Measurements from ENCODE around the gene CELF2. TPM values are rescaled to one million over a fixed set of nuclear protein-coding genes. Genes with fewer than 3 reads are reported as not detected.

Gene CELF2
- total RNA-seq, 1 experiment from 2014 or later = 28.7 TPM

GRCh38 chr10:11073410-11073809 is 55.7 kb downstream of the CELF2 start:
- H3K27ac Mint-ChIP-seq = no peak overlapping the region

More at GRCh38 chr10:11073410-11073809, 55.7 kb downstream of the CELF2 start:
- no peaks in the 10 kb centered on the region for H3K36me3 Mint-ChIP-seq (ENCODE audit: insufficient read depth in 1 of 3, low read depth in 3 of 3)
- Histone ChIP-seq H2BK5ac (ENCODE audit: insufficient read length, low read length) (no peak overlapping the region), H2BK15ac (ENCODE audit: low read depth, low read length) (no peak overlapping the region), H3K79me1 (ENCODE audit: insufficient read depth, low read depth, low read length, poor library complexity, severe bottlenecking) (no peaks in the 10 kb centered on the region), H2BK120ac (ENCODE audit: low read depth, low read length, poor library complexity, severe bottlenecking) (no peak overlapping the region), H2AK5ac (ENCODE audit: insufficient read length, low read length) (no peak overlapping the region), H4K8ac (replicated peaks; ENCODE audit: insufficient read length, low read depth, low read length) (no peak overlapping the region), H2BK20ac (ENCODE audit: low read depth, low read length, poor library complexity, severe bottlenecking) (no peak overlapping the region), H3K23me2 (ENCODE audit: insufficient read length, low read depth, low read length, poor library complexity, severe bottlenecking) (no peaks in the 10 kb centered on the region), H3K27me3 (ENCODE audit: insufficient read depth, low read length) (no peaks in the 10 kb centered on the region), H3K14ac (ENCODE audit: insufficient read depth, low read length) (no peak overlapping the region), H3K56ac (ENCODE audit: insufficient read length, low read depth, low read length) (no peak overlapping the region), H4K5ac (ENCODE audit: insufficient read length, low read depth, low read length) (no peak overlapping the region), H3K18ac (ENCODE audit: insufficient read length, low read depth, low read length) (no peak overlapping the region), H3T11ph (ENCODE audit: low read length) (no peak overlapping the region), H3K9me3 (ENCODE audit: control insufficient read depth, low read depth, low read length) (no peaks in the 10 kb centered on the region), H2AFZ (ENCODE audit: low read length) (no peak overlapping the region), H3K79me2 (ENCODE audit: insufficient read depth, low read length) (no peaks in the 10 kb centered on the region), H3K23ac (ENCODE audit: insufficient read length, low read depth, low read length) (no peak overlapping the region), H3K27ac (ENCODE audit: insufficient read length, low read depth, low read length) (no peak overlapping the region), H3K4ac (ENCODE audit: low read depth, low read length) (no peak overlapping the region), H3K9ac (ENCODE audit: extremely low read depth, insufficient read length, low read length) (no peak overlapping the region), H3K4me2 (ENCODE audit: insufficient read depth, insufficient read length, low read length) (no peak overlapping the region), H4K91ac (ENCODE audit: insufficient read length, low read depth, low read length) (no peak overlapping the region), H4K20me1 (ENCODE audit: control insufficient read depth, insufficient read depth, insufficient read length) (no peaks in the 10 kb centered on the region), H3K4me1 (ENCODE audit: insufficient read depth, low read length) (peaks cover 7% of the 10 kb centered on the region), H2BK12ac (ENCODE audit: insufficient read length, low read depth, low read length) (no peak overlapping the region)
- H3K27me3 Mint-ChIP-seq (ENCODE audit: low read depth) = no peaks in the 10 kb centered on the region
- H3K4me1 Mint-ChIP-seq = peaks cover 34 to 44% of the 10 kb centered on the region in 2 experiments
- no CpG with 5 or more reads among the region's 4 CpGs for WGBS (ENCODE audit: extremely low coverage, insufficient read length, low lambda C conversion rate)
- no peak for TF ChIP-seq CTCF (conservative IDR thresholded peaks at IDR 0.05)
- no peaks in the 10 kb centered on the region for H3K9me3 Mint-ChIP-seq
- DNase-seq = no peak
- no peak overlapping the region for H3K4me3 Mint-ChIP-seq
